Fibroblast of lung (primary cell): Measurements from ENCODE around the gene ABHD16A.

Experiments used
- CTCF ChIP-seq, 2 donors: IDR thresholded peaks in 1 of 2; conservative IDR thresholded peaks in 1 of 2; 1 replicate in 1 of 2; 2 replicates in 1 of 2; pipeline ENCODE4 v1.5.1; 2011 to 2012; ENCODE audit warnings: low read length in 2 of 2, control low read depth in 1 of 2, inconsistent platforms in 1 of 2, low read depth in 1 of 2, mild to moderate bottlenecking in 1 of 2
- EZH2 ChIP-seq: IDR thresholded peaks from 2 replicates; pipeline ENCODE4 v1.5.1; 2012; ENCODE audit warnings: low read length, control low read depth, mild to moderate bottlenecking; ENCODE audit errors: missing control alignments

GRCh38 chr6:31733734-31734133 lies 30.6 kb upstream of the ABHD16A start:
- no peak for TF ChIP-seq CTCF (conservative IDR thresholded peaks at IDR 0.05 in 1 of 2, IDR thresholded peaks at IDR 0.05 in 1 of 2; ENCODE audit: low read depth in 1 of 2, low read length in 2 of 2)
- no peak for TF ChIP-seq EZH2
